Ovary (tissue), 9 donors: ENCODE results near the gene PLEKHG4B. TPM values are rescaled to one million over a fixed set of nuclear protein-coding genes. Genes with fewer than 3 reads are reported as not detected.

Experiments used
- DNase-seq, 5 donors: peaks; one replicate each; pipeline ENCODE4 v3.0.0-alpha.2; 2019 to 2020
- H3K27ac ChIP-seq, 2 donors: fragments of 200-600 bp; one replicate each; pipeline versions ENCODE4 v1.5.1 to v1.8.0; 2019 to 2022
- H3K27me3 ChIP-seq: fragments of 200-600 bp; one replicate; pipeline ENCODE4 v1.8.0; 2022
- H3K36me3 ChIP-seq: fragments of 200-600 bp; sonication (generic); one replicate; pipeline ENCODE4 v1.5.1; 2019
- H3K4me1 ChIP-seq: one replicate; pipeline ENCODE4 v1.8.1; 2013; ENCODE audit warnings: mild to moderate bottlenecking, moderate library complexity; ENCODE audit not compliant: insufficient read depth
- H3K4me3 ChIP-seq: fragments of 200-600 bp; sonication (generic); one replicate; pipeline ENCODE4 v1.5.1; 2017
- H3K9me3 ChIP-seq, 2 donors: fragments of 200-600 bp in 1 of 2; sonication (generic) in 1 of 2; one replicate each; pipeline versions ENCODE4 v1.5.1 to v1.8.1; 2013 to 2019; ENCODE audit warnings: mild to moderate bottlenecking in 1 of 2, moderate library complexity in 1 of 2
- CTCF ChIP-seq, 3 donors: fragments of 450-650 bp in 2 of 3; fragments of 200-600 bp in 1 of 3; IDR thresholded peaks; one replicate each; pipeline versions ENCODE4 v1.5.1 to v1.8.0; 2016 to 2022; ENCODE audit warnings: antibody characterized with exemption in 3 of 3, mild to moderate bottlenecking in 1 of 3
- EP300 ChIP-seq: sonication (generic); formaldehyde crosslinking; IDR thresholded peaks from one replicate; pipeline ENCODE4 v1.6.1; 2017; ENCODE audit warnings: antibody characterized with exemption
- POLR2A ChIP-seq: fragments of 450-650 bp; IDR thresholded peaks from one replicate; pipeline ENCODE4 v1.6.1; 2017; ENCODE audit warnings: antibody characterized with exemption, mild to moderate bottlenecking, moderate library complexity
- WGBS, 3 donors: extraction: QIAGEN DNeasy Blood & Tissue Kit in 1 of 3; methylation state at CpG; one replicate each; pipeline versions ENCODE4 v1.1.5 to v1.1.7; 2013 to 2017; 5-methylcytosine and 5-hydroxymethylcytosine counted together
- intact Hi-C, 4 donors: fragments of 100-400 bp; cut with DNase I; formaldehyde crosslinking; loops; one replicate each; pipeline versions ENCODE4 v1.11.0 to v1.15.1; 2022 to 2023
- polyA plus RNA-seq, 2 donors: library from polyadenylated mRNA; stranded (reverse); fragments of 200-250 nt in 1 of 2; fragments of 350-450 nt in 1 of 2; fragmentation: Illumina TruSeq in 1 of 2; extraction: RNeasy Lipid Tissue Mini Kit (QIAGEN cat#74804) in 1 of 2; gene quantifications; one replicate each; pipeline ENCODE4 v1.2.3, GENCODE V29; 2013 to 2014
- total RNA-seq, 7 donors: library from RNA; depleted of rRNA in 2 of 7; stranded (reverse); fragments of >200 nt in 2 of 7; fragmentation: NEBNext Ultra II Directional in 3 of 7; extraction: Animal tissue kit (Norgen Biotek cat#: 25700) in 3 of 7; gene quantifications; one replicate each; pipeline versions ENCODE4 v1.1.0 to v1.2.4, GENCODE V29; 2016 to 2023
- donor health status: DM: no; HTN: no; CAD: no; lungs with moderate emphysema.
- donor health status: DM: no; HTN: no; CAD: no.
- donor health status: Bipolar disorder and iron deficiency.
- donor health status: DM: yes; HTN: yes; CAD: no.
- donor health status: DM: no; HTN: no; CAD: no.
- donor health status: DM: yes; HTN: yes; CAD: no.

PLEKHG4B gene
- total and polyA plus RNA-seq, 9 donors: 0.47 to 4.0 (median 1.8) TPM

- WGBS, 3 donors: 77 to 83% (median 82%) methylated on average over 15 to 17 of the region's 17 CpGs
- Histone ChIP-seq H3K4me3 (no peak overlapping the region), H3K4me1 (no peaks in the 10 kb centered on the region), H3K9me3 (no peaks in the 10 kb centered on the region), H3K27me3 (no peaks in the 10 kb centered on the region), H3K36me3 (no peaks in the 10 kb centered on the region), H3K27ac (no peak overlapping the region)
- no peak for DNase-seq
- intact Hi-C loops: no loop called here
- no peak for TF ChIP-seq CTCF (IDR thresholded peaks at IDR 0.05)
- TF ChIP-seq POLR2A: no peak
- no peak for TF ChIP-seq EP300
Measured at GRCh38 chr5:89337-90286, 2.4 kb upstream of the PLEKHG4B start.

GRCh38 chr5:90590-91547 lies 1.1 kb upstream of the PLEKHG4B start:
- H3K4me1 ChIP-seq: no peaks in the 10 kb centered on the region
- WGBS, 3 donors: 34 to 49% (median 40%) methylated on average over 18 of the region's 18 CpGs
- no peak overlapping the region for H3K4me3 ChIP-seq
- H3K36me3 ChIP-seq: no peaks in the 10 kb centered on the region
- no peaks in the 10 kb centered on the region for H3K9me3 ChIP-seq
- DNase-seq: no peak
- no peak overlapping the region for H3K27ac ChIP-seq
- no peak for TF ChIP-seq CTCF (IDR thresholded peaks at IDR 0.05)
- no peak for TF ChIP-seq EP300
- no peak for TF ChIP-seq POLR2A
- intact Hi-C loops: no loop called here
- no peaks in the 10 kb centered on the region for H3K27me3 ChIP-seq

GRCh38 chr5:92401-93220 lies 643 bp downstream of the PLEKHG4B start:
- no peaks in the 10 kb centered on the region for H3K4me1 ChIP-seq
- no peaks in the 10 kb centered on the region for H3K27me3 ChIP-seq
- TF ChIP-seq CTCF (IDR thresholded peaks at IDR 0.05) (no peak), POLR2A (no peak), EP300 (no peak)
- intact Hi-C loops: no loop called here
- H3K4me3 ChIP-seq: no peak overlapping the region
- 8 to 11% (median 10%) methylated on average over 23 to 31 of the region's 37 CpGs for WGBS, 3 donors
- H3K27ac ChIP-seq: no peak overlapping the region
- H3K36me3 ChIP-seq: no peaks in the 10 kb centered on the region
- H3K9me3 ChIP-seq: no peaks in the 10 kb centered on the region
- no peak for DNase-seq
